Measurements from ENCODE around the gene CAMK1D.
A peak's percentile ranks its signal among the peaks of the same experiment; 100 is the strongest.

Gene CAMK1D

DNA sequence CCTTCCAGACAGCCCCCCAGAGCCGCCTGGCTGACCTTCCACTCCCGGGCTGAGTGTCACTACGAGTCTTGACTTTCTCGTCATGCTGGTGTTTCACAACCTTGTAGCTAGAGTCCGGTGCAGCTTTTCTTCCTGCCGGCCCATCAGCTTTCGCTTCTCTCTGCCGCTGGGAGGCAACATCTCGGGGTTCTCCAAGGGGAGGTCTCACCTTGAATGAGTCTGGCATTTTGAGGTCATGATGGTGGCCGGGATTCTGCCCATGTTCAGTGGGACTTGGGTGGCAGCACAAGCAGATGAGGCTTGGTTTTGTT is 285.2 kb downstream of the CAMK1D start:
- DNase-seq, result no peak

DNA sequence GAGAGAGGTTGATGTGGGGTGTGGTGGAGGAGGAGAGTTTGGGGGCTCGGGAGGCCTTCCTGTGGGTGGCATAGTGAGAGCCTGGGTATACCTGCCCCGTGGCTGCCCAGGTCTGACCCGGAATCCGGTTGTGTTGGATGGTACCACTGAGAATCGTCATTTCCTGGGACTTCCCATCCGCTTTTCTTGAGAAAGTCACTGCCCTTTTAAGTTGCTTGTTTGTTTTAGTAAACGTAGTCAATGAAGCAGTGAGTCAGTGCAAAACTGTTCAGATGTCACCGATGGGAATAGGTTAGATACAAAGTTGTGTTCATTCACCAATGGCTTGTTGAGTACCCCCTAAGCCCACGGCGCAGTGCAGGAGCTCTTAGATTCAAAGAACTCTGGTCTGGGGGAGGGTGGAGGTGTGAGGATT is 285.8 kb downstream of the CAMK1D start:
- no peak for DNase-seq

DNA sequence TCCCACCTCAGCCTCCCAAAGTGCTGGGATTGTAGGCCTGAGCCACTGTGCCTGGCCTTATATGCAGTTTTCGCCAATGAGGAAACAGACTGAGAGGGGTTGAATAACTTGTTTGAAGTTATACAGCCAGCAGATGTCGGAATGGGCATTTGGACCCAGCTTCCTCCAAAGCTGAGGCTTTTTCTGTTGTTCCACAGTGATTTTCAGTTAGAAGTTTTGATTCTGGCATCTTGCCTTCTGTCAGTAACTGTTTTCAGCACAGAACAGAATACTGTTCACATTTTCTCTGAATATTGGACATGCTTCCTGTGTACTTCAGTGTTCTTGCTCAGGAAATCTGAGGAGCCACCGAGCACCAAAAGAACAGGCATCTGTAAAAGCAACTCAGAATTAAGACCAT is 287.2 kb downstream of the CAMK1D start:
- no peak for DNase-seq

DNA sequence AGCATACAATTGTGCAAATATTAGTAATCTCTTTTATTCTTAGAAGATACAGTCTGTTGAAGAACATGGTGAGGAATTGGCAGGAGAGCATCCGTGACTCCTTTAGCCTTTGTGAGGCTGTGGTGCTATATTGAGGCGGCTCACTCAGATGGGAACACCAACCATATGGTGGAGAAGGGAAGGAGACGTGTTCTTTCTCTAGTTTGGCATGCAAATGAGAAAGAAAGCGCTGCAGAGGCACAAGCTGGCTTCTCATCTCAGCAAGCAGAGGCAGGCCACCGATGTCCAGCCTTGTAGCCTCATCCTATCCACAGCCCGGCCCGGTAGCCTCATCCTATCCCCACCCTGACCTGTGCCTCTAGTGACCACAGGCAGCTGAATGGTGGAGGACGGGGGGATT is 288.3 kb downstream of the CAMK1D start:
- no peak for DNase-seq

DNA sequence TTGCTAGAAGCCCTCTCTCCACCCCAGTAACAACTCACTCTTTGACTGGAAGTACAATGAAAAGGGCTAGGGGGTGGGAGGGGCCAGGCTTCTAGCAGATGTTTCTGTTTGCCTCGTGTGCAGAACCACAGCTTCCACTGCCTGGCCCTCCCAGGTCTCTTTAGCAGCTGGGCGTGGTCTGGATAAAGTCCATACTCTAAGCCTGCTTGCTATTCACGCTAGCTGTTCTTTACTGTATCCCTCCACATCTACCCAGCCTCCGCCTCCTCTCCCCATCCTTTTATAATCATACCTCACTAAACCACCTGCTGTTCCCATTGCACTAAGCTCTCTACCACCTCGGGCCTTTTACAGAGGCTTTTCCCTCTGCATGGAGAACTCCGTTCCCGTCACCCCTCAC is 288.8 kb downstream of the CAMK1D start:
- DNase-seq, result no peak

DNA sequence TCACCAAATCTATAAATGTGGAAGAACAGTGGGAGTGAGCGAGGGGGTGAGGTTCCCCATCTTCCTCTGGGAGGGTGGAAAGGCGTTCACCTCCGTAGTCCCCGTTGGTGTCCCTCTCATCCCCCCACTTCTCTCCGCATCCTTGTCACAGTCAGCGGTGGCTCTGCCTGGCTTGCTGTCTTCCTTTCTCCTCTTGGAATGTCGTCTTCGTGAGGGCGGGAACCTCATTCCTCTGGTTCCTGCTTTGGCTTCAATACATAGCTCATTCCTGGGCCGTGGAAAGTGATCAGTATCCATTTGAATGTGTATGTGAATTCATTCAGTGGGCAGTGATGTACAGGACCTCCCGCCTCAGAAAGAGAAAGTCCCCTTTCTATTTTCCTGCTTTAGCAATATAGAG is 289.4 kb downstream of the CAMK1D start:
- DNase-seq, result no peak

DNA sequence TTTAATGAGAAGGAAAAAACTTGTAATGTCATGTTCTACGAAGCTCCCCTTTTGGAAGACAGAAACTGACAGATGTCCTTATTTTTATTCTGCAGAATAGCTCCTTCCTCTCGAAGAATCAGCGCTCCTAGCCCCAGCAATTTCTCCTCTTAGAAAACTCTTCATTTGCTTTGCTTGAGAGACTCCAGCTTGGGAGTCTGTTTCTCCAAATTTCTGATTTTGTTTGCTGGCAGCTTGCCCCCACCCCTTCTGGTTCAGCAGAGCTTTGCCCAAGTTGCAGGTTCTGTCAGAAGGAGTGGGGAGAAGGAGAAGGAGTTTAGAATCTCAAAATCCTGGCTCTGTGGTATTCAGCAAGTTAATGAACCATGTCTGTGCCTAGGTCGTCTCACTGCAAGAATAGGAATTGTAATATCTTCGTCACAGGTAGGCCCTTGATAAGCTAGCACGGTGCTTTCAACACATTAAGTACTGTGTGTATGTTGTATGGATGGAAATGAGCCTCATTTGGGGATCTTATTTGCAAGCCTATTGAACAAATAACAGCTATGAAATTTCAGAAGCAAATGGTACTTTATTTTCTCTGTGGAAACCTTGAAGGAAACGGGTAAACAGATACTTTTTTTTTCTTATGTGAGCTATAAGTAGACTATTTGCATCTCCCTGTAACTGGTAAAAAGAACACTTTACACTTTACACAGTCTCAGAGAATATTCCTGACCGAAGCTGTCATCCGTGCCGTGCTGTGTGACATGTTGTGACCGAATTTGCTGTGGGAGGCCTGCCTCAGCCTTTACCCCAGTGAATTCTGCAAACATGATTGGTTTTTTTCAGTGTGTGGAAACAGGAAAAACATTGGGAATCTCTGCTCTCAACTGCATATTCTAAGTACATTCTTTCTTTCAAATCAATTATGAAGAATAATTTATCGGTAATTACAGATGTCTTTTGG is 290.9 kb downstream of the CAMK1D start:
- DNase-seq, result no peak

DNA sequence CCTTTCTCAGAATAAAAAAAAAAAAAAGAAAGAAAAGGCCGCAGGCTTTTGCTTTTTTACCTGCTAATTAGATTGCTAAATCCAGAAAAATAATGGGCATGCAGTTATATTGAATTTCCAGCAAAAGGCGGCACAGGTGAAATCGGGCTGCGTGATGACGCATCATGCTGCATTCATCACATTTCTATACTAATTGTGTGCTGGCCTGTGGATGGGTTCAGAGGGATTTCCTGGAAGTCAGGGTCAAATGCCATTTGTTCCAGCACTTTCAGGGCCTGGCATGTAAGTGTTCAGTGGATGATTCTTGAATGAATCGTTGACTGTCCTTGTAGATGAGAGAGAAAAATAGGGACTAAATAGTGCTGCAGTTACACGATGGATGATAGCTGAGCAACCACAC is 292.7 kb downstream of the CAMK1D start:
- no peak for DNase-seq

DNA sequence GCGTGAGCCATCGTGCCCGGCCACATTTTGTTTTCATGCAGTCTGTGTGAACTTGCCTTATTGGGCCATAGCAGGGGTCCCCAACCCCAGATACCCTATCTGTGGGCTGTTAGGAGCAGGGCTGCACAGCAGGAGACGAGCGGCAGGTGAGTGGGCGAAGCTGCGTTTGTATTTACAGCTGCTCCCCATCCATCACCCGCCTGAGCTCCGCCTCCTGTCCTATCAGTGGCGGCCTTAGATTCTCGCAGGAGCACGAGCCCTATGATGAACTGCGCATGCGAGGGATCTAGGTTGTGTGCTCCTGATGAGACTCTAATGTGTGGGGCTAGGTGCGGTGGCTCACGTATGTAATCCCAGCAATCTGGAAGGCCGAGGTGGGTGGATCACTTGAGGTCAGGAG is 293.9 kb downstream of the CAMK1D start:
- no peak for DNase-seq

DNA sequence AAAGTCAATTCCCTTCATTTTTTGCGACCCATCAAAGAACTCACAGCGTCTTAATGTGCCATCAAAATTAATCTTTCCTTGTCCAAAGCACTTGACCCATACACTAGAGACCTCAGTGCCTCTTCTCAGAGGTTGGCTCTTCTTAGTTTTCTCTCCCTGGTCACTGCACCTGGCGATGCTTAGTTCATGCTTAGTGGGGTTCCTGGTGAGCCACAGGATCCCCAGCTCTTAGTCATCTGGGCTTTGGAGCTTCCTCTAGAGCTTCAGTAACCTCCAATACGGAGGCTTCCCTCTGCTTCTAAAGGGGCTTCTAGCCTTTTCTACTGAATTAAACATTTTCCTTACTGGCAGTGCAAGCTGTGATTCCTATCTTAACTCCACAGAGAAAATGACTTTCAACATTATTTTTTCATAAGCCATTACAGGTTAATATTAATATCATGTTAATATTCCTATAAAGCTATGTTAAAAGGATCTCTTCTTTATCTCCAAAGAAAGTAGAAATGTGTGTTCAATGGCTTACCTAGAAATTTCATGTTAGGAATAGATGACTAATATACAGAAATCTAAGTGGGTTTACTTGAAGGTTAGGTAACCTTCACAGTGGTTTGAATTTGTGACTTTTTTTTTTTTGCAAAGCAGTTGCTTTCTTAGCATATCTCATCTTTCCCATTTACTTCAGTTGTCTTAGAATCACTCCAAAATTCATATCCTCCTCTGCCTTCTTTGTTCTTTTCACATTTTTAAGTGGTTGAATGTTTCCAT is 295.2 kb downstream of the CAMK1D start:
- DNase-seq, result no peak

DNA sequence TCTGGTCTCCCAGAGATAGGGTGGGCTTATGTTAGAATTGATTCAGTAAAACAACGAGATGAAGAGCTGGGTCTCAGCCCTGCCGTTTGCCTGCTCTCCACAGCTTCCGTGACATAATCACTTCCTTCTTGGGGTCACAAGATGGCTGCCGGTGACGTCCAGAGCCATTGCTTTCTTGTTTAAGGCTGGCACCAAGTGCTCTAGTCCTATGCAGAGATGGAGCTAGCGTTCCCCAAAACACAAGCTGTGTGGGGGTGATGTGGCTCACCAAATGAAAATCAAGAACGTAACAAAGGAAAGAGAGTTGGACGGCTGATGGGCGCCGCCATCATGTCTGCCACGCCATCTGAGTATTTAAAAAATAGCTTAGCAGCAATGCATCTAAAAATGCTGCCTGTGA is 296.1 kb downstream of the CAMK1D start:
- no peak for DNase-seq

DNA sequence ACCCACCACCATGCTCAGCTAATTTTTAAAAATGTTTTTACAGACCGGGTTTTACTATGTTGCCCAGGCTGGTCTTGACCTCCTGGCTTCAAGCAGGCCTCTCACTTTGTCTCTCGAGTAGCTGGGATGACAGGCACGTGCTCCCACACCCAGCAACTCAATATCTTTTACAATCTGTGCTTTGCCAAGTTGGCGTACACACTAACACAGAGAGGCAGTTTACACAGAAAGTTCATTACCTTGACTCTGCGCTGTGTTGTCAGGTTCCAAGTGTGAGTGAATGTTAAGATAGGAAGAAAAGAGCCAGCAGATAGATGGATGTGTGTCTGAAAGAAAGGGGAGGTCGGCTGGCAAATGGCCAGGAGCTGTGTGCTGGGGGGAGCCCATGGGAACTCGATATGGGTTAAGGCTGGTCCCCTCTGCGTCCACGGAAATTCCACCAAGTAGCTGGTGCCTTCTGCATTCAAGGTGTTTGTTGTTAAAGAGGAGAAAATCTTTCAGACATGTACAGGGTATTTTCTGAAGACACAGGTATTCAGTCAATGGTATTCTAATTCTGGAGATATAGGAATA is 299.8 kb downstream of the CAMK1D start:
- no peak for DNase-seq

DNA sequence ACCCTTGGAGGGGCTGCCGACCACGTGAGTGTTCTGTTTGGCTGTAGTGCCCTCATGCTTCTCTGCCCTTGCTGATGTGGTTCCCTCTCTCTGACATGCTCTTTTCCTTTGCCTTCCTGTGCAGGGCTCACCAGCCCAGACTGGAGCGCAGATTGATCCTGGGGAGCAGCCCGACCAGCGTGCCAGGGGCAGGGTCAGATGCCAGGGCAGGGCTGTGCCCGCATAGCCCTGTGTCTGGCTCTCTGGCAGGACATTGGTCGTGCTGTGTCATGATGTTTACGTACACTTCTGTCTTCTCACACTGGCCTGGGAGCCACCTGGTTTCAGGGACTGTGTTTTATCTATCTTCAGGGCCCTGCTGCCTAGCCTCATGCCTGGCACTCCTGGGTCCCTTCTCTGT is 300.8 kb downstream of the CAMK1D start:
- no peak for DNase-seq

DNA sequence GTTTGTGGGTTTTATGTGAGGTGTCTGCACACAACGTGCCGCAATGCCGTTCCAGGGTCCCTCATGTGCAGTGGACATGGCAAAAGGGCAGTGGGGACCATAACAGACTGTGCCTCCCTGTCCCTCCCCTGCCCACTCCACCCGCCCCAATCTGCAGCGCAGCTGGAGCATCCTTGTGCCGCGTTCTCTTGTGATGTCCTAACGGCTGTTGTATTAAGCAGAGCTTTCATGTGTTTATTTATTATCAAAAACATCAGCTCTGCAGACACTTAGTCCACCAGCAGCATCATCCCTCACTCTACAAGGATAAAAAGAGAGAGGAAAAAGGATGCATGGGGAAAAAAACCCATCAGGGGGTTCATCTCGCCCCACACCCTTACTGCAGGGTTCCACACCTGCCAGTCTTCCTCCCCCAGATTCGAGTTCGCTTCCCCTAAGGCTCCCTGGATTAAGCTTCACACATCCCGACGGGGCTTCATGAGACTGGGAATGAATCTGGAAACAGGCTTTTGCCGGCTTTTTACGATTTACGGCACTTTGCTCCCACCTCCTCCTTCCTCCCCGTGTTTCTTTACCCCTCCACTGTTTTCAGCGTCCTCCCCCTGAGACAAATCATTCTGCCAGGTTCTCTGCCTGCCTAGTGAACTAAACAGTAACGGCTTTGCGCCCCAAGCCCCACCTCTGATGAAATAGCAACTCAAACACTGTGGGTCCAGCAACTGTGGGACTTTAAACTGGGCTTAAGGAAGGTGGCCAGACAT is 301.4 kb downstream of the CAMK1D start:
- DNase-seq, result no peak

DNA sequence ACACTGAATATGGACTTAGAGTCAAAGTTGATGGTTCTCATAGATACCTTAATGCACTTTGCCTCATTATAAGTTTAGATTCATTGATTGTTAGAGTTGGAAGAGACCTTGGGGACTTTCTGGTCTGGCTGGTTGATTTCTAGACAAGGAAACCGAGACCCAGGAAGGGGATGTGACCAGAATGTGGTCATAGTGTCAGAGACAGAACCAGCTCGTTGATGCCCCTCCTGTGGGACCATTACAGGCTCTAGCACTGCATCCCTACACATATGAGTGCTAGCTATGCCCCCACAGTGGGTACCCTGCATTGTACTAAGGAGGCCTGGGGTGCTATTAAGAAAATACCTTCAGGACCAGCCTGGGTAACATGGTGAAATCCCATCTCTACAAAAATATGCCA is 306.6 kb downstream of the CAMK1D start:
- DNase-seq, result no peak

DNA sequence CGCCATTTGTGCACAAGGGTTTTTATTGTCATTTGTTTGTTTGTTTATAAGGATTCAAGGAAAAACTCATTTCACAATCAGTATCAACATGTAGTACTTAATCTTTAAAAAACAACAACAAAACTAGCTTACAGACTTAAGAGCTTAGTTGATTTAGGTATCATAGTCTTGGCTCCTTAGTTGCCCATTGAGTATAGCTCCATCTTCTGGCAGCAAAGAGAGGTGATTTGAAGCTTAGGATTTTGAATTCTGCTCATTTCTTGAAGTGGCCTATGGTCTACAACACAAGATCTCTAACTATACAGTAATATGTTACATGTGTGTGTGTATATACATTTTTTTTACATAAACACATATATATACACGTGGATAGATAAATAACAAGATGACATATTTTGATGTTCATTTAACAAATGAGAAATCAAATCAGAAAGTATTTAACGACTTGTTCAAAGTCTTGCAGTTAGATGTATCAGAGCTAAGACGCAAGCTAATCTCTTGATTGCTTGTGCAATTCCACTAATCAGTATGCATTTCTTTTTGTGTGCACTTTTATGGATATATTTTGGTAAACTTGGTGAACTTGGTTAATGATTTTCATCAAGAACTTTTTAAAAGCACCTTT is 307.3 kb downstream of the CAMK1D start:
- peak; percentile 92 to 93 for DNase-seq

DNA sequence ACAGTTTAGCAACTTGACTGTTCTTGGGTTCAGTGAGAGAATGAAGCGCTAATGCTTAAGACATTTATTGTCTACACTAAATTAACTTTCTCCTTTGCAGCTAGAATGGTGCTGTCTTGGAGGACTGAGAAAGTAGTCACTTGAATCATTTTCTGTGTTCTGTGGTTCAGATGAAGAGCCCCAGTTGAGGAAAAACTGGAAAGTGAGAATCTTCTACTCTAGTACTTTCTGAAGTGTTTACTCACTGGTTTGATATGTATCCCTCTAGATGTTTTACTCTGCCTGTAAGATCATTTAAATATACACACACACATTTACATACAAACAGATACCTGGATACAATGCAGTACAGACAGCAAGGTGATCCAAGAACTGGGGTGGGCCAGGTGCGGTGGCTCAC is 308.1 kb downstream of the CAMK1D start:
- DNase-seq, result no peak

DNA sequence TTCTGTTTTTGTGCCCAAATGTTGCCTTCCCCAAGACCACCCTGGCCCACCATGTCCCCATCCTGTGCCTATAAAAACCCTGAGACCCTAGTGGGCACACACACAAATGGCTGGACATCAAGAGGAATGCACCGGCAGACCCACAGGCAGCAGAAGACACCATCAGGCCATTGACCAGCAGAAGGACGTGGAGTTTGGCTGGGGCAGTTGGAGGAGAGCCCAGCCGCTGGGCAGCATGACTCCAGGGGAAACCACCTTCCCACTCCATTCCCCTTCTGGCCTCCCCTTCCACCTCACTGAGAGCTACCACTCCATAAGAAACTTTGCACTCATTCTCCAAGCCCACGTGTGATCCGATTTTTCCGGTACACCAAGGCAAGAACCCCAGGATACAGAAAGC is 309.2 kb downstream of the CAMK1D start:
- no peak for DNase-seq

DNA sequence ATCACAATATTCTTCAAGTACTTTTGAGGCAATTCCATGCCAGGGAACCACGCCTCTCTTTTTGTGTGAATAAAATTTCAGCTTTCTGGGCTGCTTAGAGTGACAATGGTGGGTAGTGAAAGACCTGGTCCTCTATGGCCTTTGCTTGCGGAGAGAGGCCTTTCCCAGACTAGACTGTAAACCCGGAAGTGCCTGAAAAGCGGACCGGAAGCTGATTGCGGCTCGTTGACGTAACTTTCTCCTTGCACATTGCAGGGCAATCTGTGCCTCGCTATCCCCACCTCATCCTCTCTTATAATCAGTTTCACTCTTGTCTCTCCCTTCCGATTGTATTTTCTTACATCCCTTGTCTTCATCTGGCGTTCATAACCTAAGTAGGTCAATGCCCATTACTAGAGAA is 310.4 kb downstream of the CAMK1D start:
- DNase-seq, result no peak

DNA sequence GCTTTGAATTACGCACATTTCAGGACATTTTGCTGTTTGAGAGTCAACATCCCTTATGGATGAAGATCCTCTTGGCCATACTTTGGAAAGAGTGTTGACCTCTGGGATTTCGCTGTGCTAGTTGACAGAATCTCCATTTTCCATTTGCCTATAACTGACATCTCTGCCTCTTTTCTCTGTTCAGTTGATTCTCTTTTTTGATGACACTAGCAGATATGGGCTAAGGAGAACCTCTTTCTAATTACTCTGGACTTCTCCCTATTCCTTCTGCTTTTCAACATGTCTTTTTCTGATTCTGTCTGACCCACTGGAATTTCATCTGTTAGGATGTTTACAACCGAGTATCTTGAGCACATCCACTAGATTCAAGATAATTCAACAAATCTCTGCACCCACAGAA is 311.5 kb downstream of the CAMK1D start:
- DNase-seq, result no peak

DNA sequence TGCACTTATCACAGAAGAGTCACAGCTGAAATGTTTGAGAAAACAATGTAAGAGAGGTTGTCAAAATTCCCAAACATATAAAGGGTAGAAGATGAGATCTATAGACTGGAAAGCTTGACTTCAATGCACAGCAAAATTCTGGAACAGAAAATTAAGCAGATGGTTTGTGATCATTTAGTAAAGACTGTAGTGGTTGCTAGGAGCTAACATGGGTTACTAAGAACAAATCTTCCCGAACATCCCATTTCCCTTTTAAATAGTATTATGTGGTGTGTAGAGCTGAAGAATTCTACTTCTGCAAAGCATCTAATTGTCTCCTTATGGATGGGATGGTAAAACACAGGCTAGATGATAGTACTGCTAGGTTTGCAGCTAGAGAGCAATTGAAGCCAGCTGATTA is 312.3 kb downstream of the CAMK1D start:
- no peak for DNase-seq

DNA sequence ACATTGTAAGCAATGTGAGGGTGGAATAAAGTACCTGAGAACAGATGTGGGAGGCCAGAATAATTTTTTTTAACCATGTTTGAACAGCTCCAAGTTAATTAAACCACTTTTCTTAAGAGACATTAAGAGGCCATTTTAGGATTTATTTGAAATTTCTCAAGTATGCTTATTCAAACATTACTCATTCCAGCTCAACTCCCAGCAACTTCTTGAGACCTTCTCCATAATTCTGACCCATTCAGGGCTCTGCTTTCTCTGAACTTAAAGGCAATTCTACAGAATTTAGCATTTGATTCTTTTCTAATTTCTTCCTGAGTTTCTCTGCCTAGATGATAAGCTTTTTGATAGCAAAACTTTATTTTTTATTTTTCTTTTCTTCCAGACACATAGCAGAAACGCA is 314.5 kb downstream of the CAMK1D start:
- DNase-seq, result no peak

DNA sequence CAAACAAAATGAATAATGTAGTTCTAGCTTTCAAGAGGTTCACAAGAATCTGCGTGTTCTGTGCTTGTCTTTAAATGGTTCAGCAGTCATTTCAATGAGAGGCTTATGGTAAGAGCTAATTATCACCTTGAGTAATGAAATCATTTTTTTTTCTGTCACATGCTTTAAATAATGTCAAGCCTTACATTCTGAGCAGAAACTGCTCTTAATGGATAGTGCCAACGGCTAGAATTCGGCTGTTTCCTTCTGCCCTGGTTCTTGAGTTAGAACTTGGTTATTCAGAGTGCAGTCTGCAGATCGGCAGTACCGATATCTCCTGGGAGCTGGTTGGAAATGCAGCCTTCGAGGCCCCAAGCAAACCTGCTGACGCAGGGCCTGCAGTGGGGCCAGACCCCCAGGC is 316.2 kb downstream of the CAMK1D start:
- DNase-seq, result no peak

Data from Kasumi-1 (cell line).